ENCODE results near the gene TNRC6C. TPM values are rescaled to one million over a fixed set of nuclear protein-coding genes. Genes with fewer than 3 reads are reported as not detected.

TNRC6C gene
- total RNA-seq, 2 experiments from 2014 or later, result 19.6 to 20.3 TPM

- H3K27ac Mint-ChIP-seq, result no peak overlapping the region
- no peaks in the 10 kb centered on the region for H3K9me3 Mint-ChIP-seq (ENCODE audit: low read depth)
- ChIA-PET CTCF (no interaction called here), POLR2A (no interaction called here)
- no peak for DNase-seq
- H3K4me3 Mint-ChIP-seq, result no peak overlapping the region
- peaks cover 5% of the 10 kb centered on the region for H3K27me3 Mint-ChIP-seq
- no peaks in the 10 kb centered on the region for H3K36me3 Mint-ChIP-seq (ENCODE audit: low read depth)
- intact Hi-C loops (cut with DNase I, micrococcal nuclease), result no loop called here
- peaks cover 9% of the 10 kb centered on the region for H3K4me1 Mint-ChIP-seq
- no peak for ATAC-seq
Observed at GRCh38 chr17:77923776-77924513, 34.6 kb upstream of the TNRC6C start.

- Mint-ChIP-seq H3K4me3 (no peak overlapping the region), H3K4me1 (peaks cover 18% of the 10 kb centered on the region), H3K27ac (no peak overlapping the region), H3K36me3 (ENCODE audit: low read depth) (no peaks in the 10 kb centered on the region), H3K9me3 (ENCODE audit: low read depth) (no peaks in the 10 kb centered on the region), H3K27me3 (no peaks in the 10 kb centered on the region)
- ChIA-PET POLR2A (no interaction called here), CTCF (no interaction called here)
- DNase-seq (no peak), ATAC-seq (no peak)
- intact Hi-C loops (cut with DNase I, micrococcal nuclease), result no loop called here
Observed at GRCh38 chr17:77924757-77925336, 33.7 kb upstream of the TNRC6C start.

DNA sequence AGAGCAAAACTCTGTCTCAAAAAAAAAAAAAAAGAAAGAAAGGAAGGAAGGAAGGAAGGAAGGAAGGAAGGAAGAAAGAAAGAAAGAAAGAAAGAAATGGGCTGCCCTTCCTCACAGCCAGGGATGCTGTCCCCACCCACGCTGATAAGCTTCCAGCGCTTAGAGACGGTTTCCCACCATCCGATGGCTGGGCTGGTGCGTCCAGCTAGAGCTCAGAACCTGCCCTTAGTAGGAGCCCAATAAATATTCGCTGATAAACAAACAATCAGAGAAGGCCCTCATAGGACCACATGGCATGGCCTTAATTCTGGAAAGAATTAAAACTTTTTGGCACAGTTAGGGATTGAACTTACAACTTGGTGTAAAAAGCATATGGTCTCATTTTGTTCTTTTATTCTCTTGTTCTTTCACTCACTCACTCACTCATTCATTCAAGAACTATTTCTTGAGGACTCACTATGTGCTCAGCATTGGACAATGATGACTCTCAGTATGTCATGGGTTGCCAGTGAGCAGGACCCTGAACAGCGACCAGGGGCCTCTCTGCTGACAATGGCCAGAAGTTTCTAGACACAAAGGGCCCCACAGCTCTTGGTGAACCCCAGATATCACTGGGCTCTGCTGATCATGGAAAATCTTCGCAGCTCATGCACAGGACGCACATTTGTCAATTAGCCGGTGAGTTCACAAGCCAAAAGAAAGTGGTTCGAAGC lies 32.5 kb upstream of the TNRC6C start:
- Mint-ChIP-seq H3K27me3 (no peaks in the 10 kb centered on the region), H3K27ac (no peak overlapping the region), H3K36me3 (ENCODE audit: low read depth) (no peaks in the 10 kb centered on the region), H3K4me1 (peaks cover 18% of the 10 kb centered on the region), H3K9me3 (ENCODE audit: low read depth) (no peaks in the 10 kb centered on the region), H3K4me3 (no peak overlapping the region)
- intact Hi-C loops (cut with DNase I, micrococcal nuclease), result no loop called here
- ChIA-PET POLR2A (no interaction called here), CTCF (interaction anchor here (0.5 to 0.7 kb wide), 3 partner anchors 51 to 992 kb away, joined by 3 to 4 read pairs (median 3); no protein-coding TSS in a partner anchor)
- DNase-seq (no peak), ATAC-seq (no peak)

- no peaks in the 10 kb centered on the region for H3K36me3 Mint-ChIP-seq (ENCODE audit: low read depth)
- ChIA-PET CTCF (interaction anchor here (0.5 kb wide), 1 partner anchor 120 kb away, joined by 4 read pairs; no protein-coding TSS in a partner anchor), POLR2A (no interaction called here)
- DNase-seq, result no peak
- intact Hi-C loops (cut with DNase I, micrococcal nuclease), result no loop called here
- no peak overlapping the region for H3K4me3 Mint-ChIP-seq
- no peaks in the 10 kb centered on the region for H3K9me3 Mint-ChIP-seq (ENCODE audit: low read depth)
- no peak for ATAC-seq
- H3K27me3 Mint-ChIP-seq, result no peaks in the 10 kb centered on the region
- H3K27ac Mint-ChIP-seq, result no peak overlapping the region
- H3K4me1 Mint-ChIP-seq, result peaks cover 18% of the 10 kb centered on the region
Observed at GRCh38 chr17:77926981-77927380, 31.5 kb upstream of the TNRC6C start.

GRCh38 chr17:77927777-77928518 lies 30.6 kb upstream of the TNRC6C start:
- no peaks in the 10 kb centered on the region for H3K27me3 Mint-ChIP-seq
- intact Hi-C loops (cut with DNase I, micrococcal nuclease), result no loop called here
- ATAC-seq, result no peak
- peaks cover 18% of the 10 kb centered on the region for H3K4me1 Mint-ChIP-seq
- DNase-seq, result no peak
- no peak overlapping the region for H3K4me3 Mint-ChIP-seq
- H3K9me3 Mint-ChIP-seq (ENCODE audit: low read depth), result no peaks in the 10 kb centered on the region
- peak overlapping the region; percentile 0 for H3K27ac Mint-ChIP-seq
- CTCF ChIA-PET, result no interaction called here
- H3K36me3 Mint-ChIP-seq (ENCODE audit: low read depth), result no peaks in the 10 kb centered on the region
- POLR2A ChIA-PET, result no interaction called here

DNA sequence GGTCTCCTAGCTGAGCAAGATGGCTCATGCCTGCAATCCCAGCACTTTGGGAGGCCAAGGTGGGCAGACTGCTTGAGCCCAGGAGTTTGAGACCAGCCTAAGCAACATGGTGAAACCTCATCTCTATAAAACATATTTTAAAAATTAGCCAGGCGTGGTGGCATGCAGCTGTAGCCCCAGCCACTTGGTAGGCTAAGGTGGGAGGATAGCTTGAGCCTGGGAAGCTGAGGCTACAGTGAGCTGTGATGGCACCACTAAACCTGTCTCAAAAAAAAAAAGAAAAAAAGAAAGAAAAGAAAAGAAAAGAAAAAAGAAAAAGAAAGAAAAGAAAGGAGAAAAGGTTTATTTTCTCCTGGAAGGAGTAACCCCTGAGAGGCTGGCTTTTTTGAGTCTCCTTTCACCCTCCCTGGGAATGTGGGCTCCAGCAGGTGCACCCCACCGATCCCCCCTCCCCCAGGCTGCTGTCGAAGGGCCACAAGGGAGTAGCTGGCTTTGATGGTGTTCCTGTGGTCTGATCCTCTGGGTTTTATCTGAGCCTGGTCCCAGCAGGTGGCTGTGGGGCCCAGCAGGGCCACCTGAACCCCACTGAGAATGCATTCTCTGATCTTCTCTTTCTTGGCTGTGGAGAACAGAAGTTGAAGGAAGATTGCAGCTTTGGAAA lies 29.9 kb upstream of the TNRC6C start:
- ATAC-seq (no peak), DNase-seq (no peak)
- Mint-ChIP-seq H3K9me3 (ENCODE audit: low read depth) (no peaks in the 10 kb centered on the region), H3K36me3 (ENCODE audit: low read depth) (no peaks in the 10 kb centered on the region), H3K4me1 (peaks cover 18% of the 10 kb centered on the region), H3K27me3 (no peaks in the 10 kb centered on the region), H3K27ac (no peak overlapping the region), H3K4me3 (no peak overlapping the region)
- ChIA-PET POLR2A (no interaction called here), CTCF (no interaction called here)
- intact Hi-C loops (cut with DNase I, micrococcal nuclease), result no loop called here

- ChIA-PET POLR2A (no interaction called here), CTCF (no interaction called here)
- intact Hi-C loops (cut with DNase I, micrococcal nuclease), result no loop called here
- Mint-ChIP-seq H3K9me3 (ENCODE audit: low read depth) (no peaks in the 10 kb centered on the region), H3K27me3 (no peaks in the 10 kb centered on the region), H3K4me3 (no peak overlapping the region), H3K4me1 (peaks cover 20% of the 10 kb centered on the region), H3K36me3 (ENCODE audit: low read depth) (no peaks in the 10 kb centered on the region), H3K27ac (no peak overlapping the region)
- DNase-seq (no peak), ATAC-seq (no peak)
Observed at GRCh38 chr17:77929180-77929564, 29.3 kb upstream of the TNRC6C start.

GRCh38 chr17:77929871-77930436 lies 28.5 kb upstream of the TNRC6C start:
- intact Hi-C loops (cut with DNase I, micrococcal nuclease), result no loop called here
- ATAC-seq (no peak), DNase-seq (no peak)
- Mint-ChIP-seq H3K9me3 (ENCODE audit: low read depth) (no peaks in the 10 kb centered on the region), H3K27ac (no peak overlapping the region), H3K36me3 (ENCODE audit: low read depth) (no peaks in the 10 kb centered on the region), H3K4me1 (peaks cover 25% of the 10 kb centered on the region), H3K27me3 (no peaks in the 10 kb centered on the region), H3K4me3 (no peak overlapping the region)
- ChIA-PET CTCF (no interaction called here), POLR2A (no interaction called here)

DNA sequence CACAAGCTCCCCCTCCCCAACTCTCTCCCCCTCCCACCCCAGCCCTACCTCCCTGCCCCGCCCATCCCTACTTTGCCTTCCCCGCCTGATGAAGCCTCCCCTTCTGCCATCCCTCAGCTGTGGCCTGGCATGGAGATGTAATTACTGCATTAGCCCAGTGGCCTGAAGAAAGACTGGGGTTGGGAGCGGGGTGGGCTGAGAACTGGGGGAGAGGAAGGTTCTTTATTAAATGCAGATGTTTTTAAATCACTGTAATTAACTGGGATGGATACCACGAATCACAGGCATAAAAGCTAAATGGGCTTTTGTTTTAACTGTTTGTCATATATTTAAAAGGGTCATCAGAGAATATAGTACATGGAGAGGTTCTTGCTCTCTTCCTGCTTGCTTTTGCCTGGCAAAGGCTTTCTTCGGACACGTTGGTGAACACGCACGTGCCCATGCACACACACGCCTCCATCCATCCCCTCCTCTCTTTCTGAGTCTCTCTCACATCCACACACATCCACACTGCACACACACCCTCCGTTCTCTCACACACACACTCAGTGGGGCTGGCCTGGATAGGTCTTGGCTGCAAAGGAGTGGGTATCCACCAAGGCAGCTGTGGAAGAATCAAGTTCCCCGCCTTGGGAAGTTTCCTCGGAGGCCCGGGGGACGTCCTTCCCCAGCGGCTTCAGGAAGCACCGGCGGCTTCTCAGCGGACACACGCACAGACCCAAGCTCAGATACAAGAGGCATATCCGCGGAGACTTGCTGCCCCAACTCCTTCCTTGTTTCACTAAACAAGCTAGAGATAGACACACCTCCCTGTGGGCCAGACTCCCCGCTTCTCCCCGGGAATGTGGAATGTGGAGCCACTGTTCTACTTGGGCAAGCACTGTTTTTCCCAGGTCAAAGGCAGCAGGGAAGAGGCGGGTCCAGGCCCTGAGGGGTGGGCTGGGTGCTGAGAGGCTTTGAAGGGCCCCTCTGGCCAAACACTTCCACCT lies 27.4 kb upstream of the TNRC6C start:
- DNase-seq, result no peak
- POLR2A ChIA-PET, result interaction anchor here (0.6 kb wide), 1 partner anchor 988 kb away, joined by 4 read pairs; no protein-coding TSS in a partner anchor
- intact Hi-C loops (cut with DNase I, micrococcal nuclease), result no loop called here
- H3K4me1 Mint-ChIP-seq, result peaks cover 34% of the 10 kb centered on the region
- CTCF ChIA-PET, result interaction anchor here (0.6 kb wide), 1 partner anchor 258 kb away, joined by 3 read pairs; no protein-coding TSS in a partner anchor
- H3K27me3 Mint-ChIP-seq, result no peaks in the 10 kb centered on the region
- H3K27ac Mint-ChIP-seq, result no peak overlapping the region
- no peak overlapping the region for H3K4me3 Mint-ChIP-seq
- no peaks in the 10 kb centered on the region for H3K36me3 Mint-ChIP-seq (ENCODE audit: low read depth)
- no peak for ATAC-seq
- no peaks in the 10 kb centered on the region for H3K9me3 Mint-ChIP-seq (ENCODE audit: low read depth)

DNA sequence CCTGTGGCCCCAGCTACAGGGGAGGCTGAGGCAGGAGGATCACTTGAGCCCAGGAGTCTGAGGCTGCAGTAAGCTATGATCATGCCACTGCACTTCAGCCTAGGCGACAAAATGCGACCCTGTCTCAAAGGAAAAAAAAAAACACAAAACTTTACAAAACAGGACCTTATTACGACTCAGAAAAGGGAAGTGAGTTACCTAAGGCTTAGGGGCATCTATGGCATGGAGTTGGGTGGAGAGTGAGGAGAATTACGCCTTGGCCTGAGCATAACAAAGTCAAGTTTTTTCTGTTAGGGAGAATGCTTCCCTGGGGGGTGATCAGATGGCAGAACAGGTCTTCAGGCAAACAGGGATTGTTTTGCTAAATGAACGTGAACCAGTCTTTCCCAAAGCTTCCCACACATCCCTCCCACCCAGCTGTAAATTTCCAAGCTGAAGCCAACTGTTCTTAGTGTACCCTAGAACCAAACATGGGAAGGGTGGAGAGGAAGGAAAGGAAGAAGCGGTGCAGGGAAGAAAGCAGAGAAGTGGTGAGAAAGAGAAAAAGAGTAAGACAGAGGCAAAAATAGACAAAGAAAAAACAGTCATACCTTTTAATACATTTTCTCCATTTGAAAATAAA lies 24.6 kb upstream of the TNRC6C start:
- ATAC-seq (no peak), DNase-seq (no peak)
- no peaks in the 10 kb centered on the region for H3K9me3 Mint-ChIP-seq (ENCODE audit: low read depth)
- H3K36me3 Mint-ChIP-seq (ENCODE audit: low read depth), result no peaks in the 10 kb centered on the region
- ChIA-PET POLR2A (no interaction called here), CTCF (interaction anchor here (0.8 kb wide), 1 partner anchor 377 kb away, joined by 5 read pairs; no protein-coding TSS in a partner anchor)
- intact Hi-C loops (cut with DNase I, micrococcal nuclease), result no loop called here
- H3K27me3 Mint-ChIP-seq, result no peaks in the 10 kb centered on the region
- no peak overlapping the region for H3K27ac Mint-ChIP-seq
- peaks cover 26% of the 10 kb centered on the region for H3K4me1 Mint-ChIP-seq
- H3K4me3 Mint-ChIP-seq, result no peak overlapping the region

Data from activated CD4-positive, alpha-beta T cell treated with anti-CD3 and anti-CD28 coated beads for 36 hours (primary cell).